MG63 (cell line): ENCODE results near the gene C10orf95. TPM values are rescaled to one million over a fixed set of nuclear protein-coding genes. Genes with fewer than 3 reads are reported as not detected.
A peak's percentile ranks its signal among the peaks of the same experiment; 100 is the strongest.
"Not testable (repeated sequence)": the region's sequence is repeated elsewhere in the genome, so short reads cannot be mapped to it uniquely, and the experiment has no call there.

ENCODE experiments used
- DNase-seq: peaks from one replicate; pipeline ENCODE4 v3.0.0-alpha.2; 2020
- H3K27me3 ChIP-seq: fragments of 250-450 bp; sonication (Bioruptor Pico); 2 replicates; pipeline ENCODE4 v1.5.1; 2020; ENCODE audit warnings: mild to moderate bottlenecking, moderate library complexity
- H3K36me3 ChIP-seq: fragments of 250-450 bp; sonication (Bioruptor Pico); 2 replicates; pipeline ENCODE4 v1.5.1; 2020; ENCODE audit warnings: mild to moderate bottlenecking, moderate library complexity
- H3K4me3 ChIP-seq: fragments of 250-450 bp; sonication (Bioruptor Pico); 2 replicates; pipeline ENCODE4 v1.5.1; 2020; ENCODE audit warnings: mild to moderate bottlenecking, moderate library complexity
- H3K9me3 ChIP-seq: fragments of 250-450 bp; sonication (Bioruptor Pico); 2 replicates; pipeline ENCODE4 v1.5.1; 2020; ENCODE audit warnings: mild to moderate bottlenecking, moderate library complexity
- total RNA-seq: library from RNA; depleted of rRNA; stranded (reverse); fragments of >200 nt; shearing (Covaris generic); gene quantifications from 2 replicates; pipeline ENCODE4 v1.2.3, GENCODE V29; 2014; ENCODE audit warnings: low replicate concordance

The C10orf95 gene
- total RNA-seq, 1 experiment from 2014 or later, result not detected

DNA sequence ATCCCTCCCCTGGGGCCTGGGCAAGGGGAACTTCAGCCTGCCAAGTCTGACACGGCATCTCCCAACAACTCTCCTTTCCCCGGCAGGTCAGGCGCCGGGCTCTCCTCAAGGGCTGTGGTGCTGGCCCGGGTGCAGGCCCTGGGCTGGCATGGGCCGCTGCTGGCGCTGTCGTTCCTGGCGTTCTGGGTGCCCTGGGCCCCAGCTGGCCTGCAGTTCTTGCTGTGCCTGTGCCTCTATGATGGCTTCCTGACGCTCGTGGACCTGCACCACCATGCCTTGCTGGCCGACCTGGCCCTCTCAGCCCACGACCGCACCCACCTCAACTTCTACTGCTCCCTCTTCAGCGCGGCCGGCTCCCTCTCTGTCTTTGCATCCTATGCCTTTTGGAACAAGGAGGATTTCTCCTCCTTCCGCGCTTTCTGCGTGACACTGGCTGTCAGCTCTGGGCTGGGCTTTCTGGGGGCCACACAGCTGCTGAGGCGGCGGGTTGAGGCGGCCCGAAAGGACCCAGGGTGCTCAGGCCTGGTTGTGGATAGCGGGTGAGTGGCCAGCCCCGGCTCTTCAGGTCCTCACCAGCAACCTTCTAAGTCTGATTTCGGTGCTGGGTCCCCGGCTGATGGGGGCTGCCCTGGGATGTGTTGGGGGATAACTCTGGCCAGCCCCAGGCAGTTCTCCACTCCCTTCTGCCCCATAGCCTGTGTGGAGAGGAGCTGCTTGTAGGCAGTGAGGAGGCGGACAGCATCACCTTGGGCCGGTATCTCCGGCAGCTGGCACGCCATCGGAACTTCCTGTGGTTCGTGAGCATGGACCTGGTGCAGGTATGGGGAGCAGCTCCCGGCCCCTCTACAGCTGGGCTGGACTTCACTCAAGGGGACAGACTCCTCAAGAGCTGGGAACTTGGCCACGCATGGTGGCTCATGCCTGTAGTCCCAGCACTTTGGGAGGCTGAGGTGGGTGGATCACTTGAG lies 19.5 kb upstream of the C10orf95 start:
- DNase-seq, result no peak
- Histone ChIP-seq H3K4me3 (no peak overlapping the region), H3K36me3 (no peaks in the 10 kb centered on the region), H3K27me3 (no peaks in the 10 kb centered on the region), H3K9me3 (no peaks in the 10 kb centered on the region)

DNA sequence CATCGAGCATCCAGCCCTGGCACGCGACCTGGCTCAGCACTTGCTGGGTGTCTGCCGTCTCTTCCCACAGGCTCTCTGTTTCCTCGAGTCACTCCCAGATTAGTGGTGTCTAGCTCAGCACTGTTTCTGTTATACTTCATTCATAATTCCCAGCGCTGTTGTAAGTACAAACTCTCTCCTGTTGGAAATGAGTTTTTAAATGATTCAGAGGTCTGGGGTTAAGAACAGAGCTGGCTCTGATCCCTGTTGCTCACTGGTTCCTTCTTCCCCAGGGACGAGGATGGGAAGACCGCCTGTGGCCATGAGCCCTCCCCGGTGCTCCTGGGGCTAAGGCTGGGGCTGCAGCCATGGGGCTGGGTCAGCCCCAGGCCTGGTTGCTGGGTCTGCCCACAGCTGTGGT lies 17.3 kb upstream of the C10orf95 start:
- peak; percentile 65 for DNase-seq
- Histone ChIP-seq H3K27me3 (no peaks in the 10 kb centered on the region), H3K9me3 (no peaks in the 10 kb centered on the region), H3K4me3 (no peak overlapping the region), H3K36me3 (no peaks in the 10 kb centered on the region)

- H3K4me3 ChIP-seq, result no peak overlapping the region
- DNase-seq, result no peak
- H3K27me3 ChIP-seq, result no peaks in the 10 kb centered on the region
- H3K36me3 ChIP-seq, result no peaks in the 10 kb centered on the region
- no peaks in the 10 kb centered on the region for H3K9me3 ChIP-seq
These were observed 16.7 kb upstream of the C10orf95 start for GRCh38 chr10:102467971-102468438.

- H3K9me3 ChIP-seq, result no peaks in the 10 kb centered on the region
- no peak for DNase-seq
- no peaks in the 10 kb centered on the region for H3K36me3 ChIP-seq
- no peaks in the 10 kb centered on the region for H3K27me3 ChIP-seq
- H3K4me3 ChIP-seq, result no peak overlapping the region
These were observed 16.0 kb upstream of the C10orf95 start for GRCh38 chr10:102467318-102467717.

DNA sequence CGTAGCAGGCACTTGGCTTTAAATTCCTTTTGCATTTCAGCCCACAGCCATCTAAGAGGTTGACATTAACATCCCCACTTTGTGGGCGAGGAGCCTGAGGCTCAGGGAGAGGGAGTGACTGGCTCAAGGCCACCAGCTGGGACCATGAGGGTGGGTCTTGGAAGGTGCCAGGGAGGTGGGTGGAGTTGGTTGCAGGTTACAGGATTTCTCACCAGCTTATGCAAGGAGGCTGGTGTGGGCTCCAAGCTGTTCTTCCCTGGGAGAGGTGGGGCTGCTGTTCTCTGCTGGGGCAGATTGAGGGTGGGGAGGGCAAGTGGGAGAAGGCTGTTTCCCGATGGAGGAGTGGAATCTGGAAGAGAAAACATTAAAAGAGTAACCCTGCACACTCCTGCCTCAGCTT lies 14.1 kb upstream of the C10orf95 start:
- Histone ChIP-seq H3K4me3 (no peak overlapping the region), H3K36me3 (no peaks in the 10 kb centered on the region), H3K27me3 (no peaks in the 10 kb centered on the region), H3K9me3 (no peaks in the 10 kb centered on the region)
- DNase-seq, result no peak

GRCh38 chr10:102463983-102464382 lies 12.6 kb upstream of the C10orf95 start:
- no peaks in the 10 kb centered on the region for H3K36me3 ChIP-seq
- no peaks in the 10 kb centered on the region for H3K9me3 ChIP-seq
- H3K27me3 ChIP-seq, result no peaks in the 10 kb centered on the region
- no peak overlapping the region for H3K4me3 ChIP-seq
- no peak for DNase-seq

GRCh38 chr10:102462512-102463054 lies 11.2 kb upstream of the C10orf95 start:
- H3K36me3 ChIP-seq, result no peaks in the 10 kb centered on the region
- no peak overlapping the region for H3K4me3 ChIP-seq
- no peaks in the 10 kb centered on the region for H3K27me3 ChIP-seq
- H3K9me3 ChIP-seq, result no peaks in the 10 kb centered on the region
- no peak for DNase-seq

- peak overlapping the region; percentile 30 for H3K4me3 ChIP-seq
- no peaks in the 10 kb centered on the region for H3K36me3 ChIP-seq
- no peaks in the 10 kb centered on the region for H3K9me3 ChIP-seq
- peak; percentile 81 for DNase-seq
- H3K27me3 ChIP-seq, result no peaks in the 10 kb centered on the region
These were observed 10.1 kb upstream of the C10orf95 start for GRCh38 chr10:102461187-102462054.

DNA sequence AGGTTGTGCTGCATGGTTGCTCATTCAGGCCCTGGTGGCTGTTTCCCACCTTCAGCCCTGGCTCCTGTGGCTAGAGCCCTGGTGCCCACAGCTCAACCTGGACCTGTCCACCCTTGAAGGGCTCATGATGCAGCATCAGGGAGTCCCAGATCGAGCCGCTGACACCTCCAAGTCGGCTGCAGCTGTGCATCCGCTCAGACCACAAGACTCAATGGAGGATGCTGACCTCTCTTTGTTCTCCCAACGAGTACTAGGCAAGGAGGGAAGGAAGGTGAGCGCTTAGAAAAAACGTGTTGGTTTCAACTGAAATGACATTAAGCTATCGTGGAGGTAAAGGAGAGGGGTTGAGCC lies 9.5 kb upstream of the C10orf95 start:
- no peak for DNase-seq
- no peaks in the 10 kb centered on the region for H3K9me3 ChIP-seq
- peak overlapping the region; percentile 30 for H3K4me3 ChIP-seq
- H3K27me3 ChIP-seq, result no peaks in the 10 kb centered on the region
- no peaks in the 10 kb centered on the region for H3K36me3 ChIP-seq

GRCh38 chr10:102458656-102459055 lies 7.3 kb upstream of the C10orf95 start:
- no peaks in the 10 kb centered on the region for H3K9me3 ChIP-seq
- no peak for DNase-seq
- no peak overlapping the region for H3K4me3 ChIP-seq
- no peaks in the 10 kb centered on the region for H3K36me3 ChIP-seq
- no peaks in the 10 kb centered on the region for H3K27me3 ChIP-seq

DNA sequence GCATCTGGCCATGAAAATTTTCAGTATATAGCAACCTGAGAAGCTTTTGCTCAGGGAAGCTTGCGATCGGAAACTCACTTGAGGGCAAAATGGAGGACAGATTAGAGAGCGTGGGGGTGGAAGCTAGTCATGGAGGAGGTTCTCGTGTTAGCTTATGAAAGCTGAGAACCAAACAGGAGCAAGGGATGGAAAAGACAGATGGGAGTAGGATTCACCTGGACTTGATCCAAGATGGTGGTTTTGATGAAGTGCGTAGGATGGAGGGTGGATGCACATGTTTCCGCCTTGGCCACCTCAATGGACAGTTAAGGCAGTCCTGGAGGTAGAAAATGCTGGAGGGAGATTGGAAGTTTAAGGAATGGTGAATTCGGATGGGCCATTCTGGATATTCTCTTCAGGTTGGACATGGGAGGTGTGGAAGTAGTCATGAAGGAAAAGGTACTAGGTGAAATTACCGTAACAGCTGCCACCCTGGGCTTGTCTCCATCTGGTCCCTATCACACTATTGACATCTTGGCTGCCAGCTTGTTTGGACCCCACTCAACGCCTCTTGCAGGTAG lies 6.3 kb upstream of the C10orf95 start:
- no peaks in the 10 kb centered on the region for H3K27me3 ChIP-seq
- H3K36me3 ChIP-seq, result 0 out of 2 replicates have a peak, but pooled peaks cover under 1% of the 10 kb centered on the region
- H3K9me3 ChIP-seq, result no peaks in the 10 kb centered on the region
- no peak for DNase-seq
- H3K4me3 ChIP-seq, result no peak overlapping the region

- no peaks in the 10 kb centered on the region for H3K27me3 ChIP-seq
- no peak overlapping the region for H3K4me3 ChIP-seq
- DNase-seq, result no peak
- H3K9me3 ChIP-seq, result no peaks in the 10 kb centered on the region
- peaks cover 2% of the 10 kb centered on the region; the same call in 1 of the 2 replicates for H3K36me3 ChIP-seq
These were observed 4.6 kb upstream of the C10orf95 start for GRCh38 chr10:102455893-102456471.

- not testable (repeated sequence) for H3K9me3 ChIP-seq, H3K36me3 ChIP-seq, H3K4me3 ChIP-seq
These were observed 3.5 kb upstream of the C10orf95 start for GRCh38 chr10:102454662-102455487.

DNA sequence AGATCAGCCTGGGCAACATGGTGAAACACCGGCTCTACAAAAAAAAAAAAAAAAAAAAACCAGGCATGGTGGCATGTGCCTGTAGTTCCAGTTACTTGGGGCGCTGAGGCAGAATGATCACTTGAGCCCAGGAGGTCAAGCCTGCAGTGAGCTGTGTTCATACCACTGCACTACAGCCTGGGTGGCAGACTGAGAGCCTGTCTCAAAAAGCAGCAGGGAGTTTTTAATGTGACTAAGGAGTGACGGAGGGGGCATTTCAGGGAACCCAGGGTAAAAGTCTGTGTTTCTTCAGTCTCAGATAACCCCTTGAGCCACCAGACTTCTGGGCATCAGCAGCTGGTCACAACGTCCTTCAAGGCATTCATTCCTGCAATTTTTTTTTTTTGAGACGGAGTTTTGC lies 2.2 kb upstream of the C10orf95 start:
- no peaks in the 10 kb centered on the region for H3K9me3 ChIP-seq
- H3K36me3 ChIP-seq, result peaks cover 2% of the 10 kb centered on the region; the same call in 1 of the 2 replicates
- no peak for DNase-seq
- H3K27me3 ChIP-seq, result no peaks in the 10 kb centered on the region
- H3K4me3 ChIP-seq, result no peak overlapping the region

More at GRCh38 chr10:102454662-102455487, 3.5 kb upstream of the C10orf95 start:
- not testable (repeated sequence) for H3K27me3 ChIP-seq, DNase-seq

DNA sequence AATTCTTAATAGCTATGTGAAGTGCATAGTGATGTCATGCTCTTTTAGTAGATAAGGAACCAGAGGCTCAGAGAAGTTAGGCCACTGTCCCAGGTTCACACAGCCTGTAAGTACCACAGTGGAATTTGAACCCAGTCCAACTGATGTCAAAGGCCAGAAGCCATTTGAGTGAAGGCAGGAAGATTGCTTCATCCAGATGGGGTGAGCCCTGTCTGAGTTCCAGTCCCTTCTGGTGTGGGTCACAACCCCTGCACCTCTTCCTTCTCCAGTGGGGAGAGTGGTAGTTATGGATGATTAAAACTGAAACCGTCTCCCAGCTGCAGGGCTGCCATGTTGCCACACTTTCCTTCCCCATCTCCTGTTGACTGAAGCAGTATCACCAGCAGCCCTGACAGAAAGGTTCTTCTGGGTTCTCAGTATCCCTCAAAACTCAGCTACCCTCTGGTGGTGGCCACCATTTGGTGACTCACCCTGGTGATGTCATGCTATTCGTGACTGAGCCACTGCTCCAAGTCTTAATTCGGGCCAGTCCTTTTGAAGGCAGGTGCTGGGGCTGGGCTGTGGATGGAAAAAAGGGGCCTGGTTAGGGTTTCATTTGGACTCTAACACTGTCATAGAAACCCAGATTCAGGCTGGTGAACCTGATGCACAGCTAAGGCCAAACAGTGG lies 1.5 kb upstream of the C10orf95 start:
- Histone ChIP-seq H3K4me3 (no peak overlapping the region), H3K9me3 (no peaks in the 10 kb centered on the region), H3K36me3 (peaks cover 2% of the 10 kb centered on the region; the same call in 1 of the 2 replicates), H3K27me3 (no peaks in the 10 kb centered on the region)
- DNase-seq, result peak; percentile 72
